ENCODE measurements around the gene POLR3H.

GRCh38 chr22:41548830-41549211, 4.6 kb upstream of the POLR3H start:
- TF ChIP-seq CTCF (conservative IDR thresholded peaks at IDR 0.05 in 1 of 2, IDR thresholded peaks at IDR 0.05 in 1 of 2; ENCODE audit: extremely low read depth in 1 of 2, insufficient read depth in 1 of 2, low read depth in 1 of 2, low read length in 2 of 2) (no peak), EZH2 (IDR thresholded peaks at IDR 0.05; ENCODE audit: borderline replicate concordance, low read length) (no peak)
